Nephron (organoid): ENCODE measurements around the gene VWC2L.
A peak's percentile ranks its signal among the peaks of the same experiment; 100 is the strongest.

Experiments
- H3K27ac Mint-ChIP-seq, 3 experiments: 2 replicates each; pipeline ENCODE4 v1.8.0; 2020; ENCODE audit warnings: mixed read lengths in 3 of 3, mild to moderate bottlenecking in 2 of 3, moderate library complexity in 1 of 3
- H3K27me3 Mint-ChIP-seq: 2 replicates; pipeline ENCODE4 v1.8.0; 2021; ENCODE audit warnings: low read depth, mild to moderate bottlenecking, moderate library complexity, mixed read lengths
- H3K36me3 Mint-ChIP-seq: 2 replicates; pipeline ENCODE4 v1.8.0; 2020; ENCODE audit warnings: low read depth, mixed read lengths
- H3K4me1 Mint-ChIP-seq: 2 replicates; pipeline ENCODE4 v1.8.0; 2020; ENCODE audit warnings: mixed read lengths
- H3K4me3 Mint-ChIP-seq, 3 experiments: 2 replicates each; pipeline ENCODE4 v1.8.0; 2020; ENCODE audit warnings: mild to moderate bottlenecking in 3 of 3, mixed read lengths in 3 of 3, moderate library complexity in 2 of 3
- H3K9me3 Mint-ChIP-seq: 2 replicates; pipeline ENCODE4 v1.8.0; 2020; ENCODE audit warnings: mixed read lengths
- CTCF ChIP-seq, 3 experiments: fragments of 200-600 bp; sonication (generic); IDR thresholded peaks; one replicate each; pipeline ENCODE4 v1.5.0; 2021; ENCODE audit warnings: antibody characterized with exemption in 3 of 3; ENCODE audit not compliant: unreplicated experiment in 3 of 3

Gene VWC2L

GRCh38 chr2:214504599-214505376, 93.9 kb downstream of the VWC2L start:
- TF ChIP-seq CTCF (IDR thresholded peaks at IDR 0.05; ENCODE audit: unreplicated experiment in 3 of 3) = no peak
- H3K36me3 Mint-ChIP-seq = no peaks in the 10 kb centered on the region
- H3K27ac Mint-ChIP-seq = no peak overlapping the region
- H3K9me3 Mint-ChIP-seq = no peaks in the 10 kb centered on the region
- no peak overlapping the region for H3K4me3 Mint-ChIP-seq
- no peaks in the 10 kb centered on the region for H3K4me1 Mint-ChIP-seq
- peaks cover 3% of the 10 kb centered on the region for H3K27me3 Mint-ChIP-seq

DNA sequence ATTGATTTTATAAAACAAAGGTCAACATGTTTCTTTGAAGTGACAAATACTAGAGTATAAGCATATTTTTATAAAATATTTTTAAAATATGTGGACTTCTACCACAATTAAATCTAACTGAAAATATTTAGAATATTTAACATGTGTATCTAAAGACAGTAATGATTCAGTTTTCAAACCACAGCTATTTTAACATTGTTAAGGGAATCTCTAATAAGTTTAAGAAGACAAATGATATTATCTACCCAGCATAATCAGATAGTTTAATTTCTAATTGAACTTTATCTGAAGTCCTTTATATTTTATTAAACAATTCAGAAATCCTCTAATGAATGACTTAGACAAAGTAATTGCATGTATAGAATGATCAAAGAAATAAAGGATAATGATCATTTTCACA, 96.2 kb downstream of the VWC2L start:
- no peaks in the 10 kb centered on the region for H3K36me3 Mint-ChIP-seq
- H3K27me3 Mint-ChIP-seq = peaks cover 3% of the 10 kb centered on the region
- TF ChIP-seq CTCF (IDR thresholded peaks at IDR 0.05; ENCODE audit: unreplicated experiment in 3 of 3) = no peak
- no peak overlapping the region for H3K4me3 Mint-ChIP-seq
- no peaks in the 10 kb centered on the region for H3K4me1 Mint-ChIP-seq
- no peak overlapping the region for H3K27ac Mint-ChIP-seq
- H3K9me3 Mint-ChIP-seq = no peaks in the 10 kb centered on the region

GRCh38 chr2:214514704-214515103, 103.8 kb downstream of the VWC2L start:
- no peak for TF ChIP-seq CTCF (IDR thresholded peaks at IDR 0.05; ENCODE audit: unreplicated experiment in 3 of 3)
- Mint-ChIP-seq H3K27me3 (no peaks in the 10 kb centered on the region), H3K36me3 (no peaks in the 10 kb centered on the region), H3K4me1 (peaks cover 17% of the 10 kb centered on the region), H3K27ac (peak overlapping the region in 2 of 3 experiments; percentile 9 to 49), H3K9me3 (no peaks in the 10 kb centered on the region), H3K4me3 (no peak overlapping the region)

- Mint-ChIP-seq H3K4me1 (peaks cover 17% of the 10 kb centered on the region), H3K27me3 (no peaks in the 10 kb centered on the region), H3K36me3 (no peaks in the 10 kb centered on the region), H3K4me3 (no peak overlapping the region), H3K9me3 (no peaks in the 10 kb centered on the region), H3K27ac (peak overlapping the region; percentile 9 to 49 (median 35))
- TF ChIP-seq CTCF (IDR thresholded peaks at IDR 0.05; ENCODE audit: unreplicated experiment in 3 of 3) = no peak
Observed at GRCh38 chr2:214515111-214515510, 104.3 kb downstream of the VWC2L start.

DNA sequence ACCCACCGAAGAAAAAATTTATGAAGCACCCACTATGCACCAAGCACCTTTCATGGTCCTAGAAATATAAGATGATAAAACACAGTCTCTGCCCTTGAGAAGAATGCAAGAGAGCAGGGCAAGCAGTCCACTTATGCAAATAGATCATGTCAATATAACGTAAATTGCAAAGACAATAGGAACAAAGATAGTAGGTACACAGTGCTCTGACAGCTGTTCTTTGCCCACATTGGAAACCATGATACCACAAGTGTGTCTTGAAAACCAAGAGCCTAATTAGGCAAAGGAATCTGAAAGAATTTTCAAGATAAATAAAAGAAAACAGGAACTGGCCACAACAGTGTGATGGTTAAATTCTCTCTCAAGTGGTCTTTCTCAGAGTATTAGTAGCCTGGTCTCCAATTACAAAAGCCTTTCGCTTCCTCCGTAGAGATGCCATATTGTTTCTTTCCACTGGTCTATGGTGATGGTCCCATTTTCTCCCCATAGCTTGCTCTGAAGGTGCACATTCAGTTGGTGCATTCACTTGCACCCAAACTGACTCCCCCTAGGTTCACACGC, 108.5 kb downstream of the VWC2L start:
- Mint-ChIP-seq H3K36me3 (no peaks in the 10 kb centered on the region), H3K27ac (no peak overlapping the region), H3K9me3 (no peaks in the 10 kb centered on the region), H3K27me3 (no peaks in the 10 kb centered on the region), H3K4me3 (no peak overlapping the region), H3K4me1 (peaks cover 15% of the 10 kb centered on the region)
- TF ChIP-seq CTCF (IDR thresholded peaks at IDR 0.05; ENCODE audit: unreplicated experiment in 3 of 3) = no peak

DNA sequence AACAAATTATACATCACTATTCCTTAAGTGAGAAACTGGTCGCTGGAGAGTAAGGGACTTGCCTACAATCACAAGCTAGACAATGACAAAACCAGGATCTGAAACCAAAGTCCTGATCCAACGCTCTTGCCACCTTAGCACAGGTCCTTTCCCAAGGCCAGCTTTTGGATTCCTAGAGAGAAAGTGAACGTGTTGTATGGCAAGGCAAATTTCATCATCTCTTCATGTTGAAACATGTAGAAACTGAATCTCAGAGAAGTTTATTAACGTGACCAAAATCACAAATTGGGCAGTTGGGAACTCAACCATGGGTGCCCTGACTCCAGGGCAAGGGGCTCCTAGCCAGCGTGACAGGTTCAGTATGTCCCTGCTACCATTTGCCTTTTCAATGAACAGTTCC, 118.2 kb downstream of the VWC2L start:
- H3K4me3 Mint-ChIP-seq = no peak overlapping the region
- no peak overlapping the region for H3K27ac Mint-ChIP-seq

More for the DNA sequence above, 118.2 kb downstream of the VWC2L start:
- peaks cover 9% of the 10 kb centered on the region for H3K4me1 Mint-ChIP-seq
- no peak for TF ChIP-seq CTCF (IDR thresholded peaks at IDR 0.05; ENCODE audit: unreplicated experiment in 3 of 3)
- H3K27me3 Mint-ChIP-seq = peaks cover 4% of the 10 kb centered on the region
- no peaks in the 10 kb centered on the region for H3K36me3 Mint-ChIP-seq
- no peaks in the 10 kb centered on the region for H3K9me3 Mint-ChIP-seq
